H1 (cell line): ENCODE measurements around the gene EIF2A. TPM values are rescaled to one million over a fixed set of nuclear protein-coding genes. Genes with fewer than 3 reads are reported as not detected.

ENCODE experiments used
- CTCF ChIA-PET: fragments of 300-600 bp; sonication (Branson Sonifier 250); formaldehyde crosslinking; loops from one replicate; lab custom pipeline; 2021; ENCODE audit not compliant: partially characterized antibody; lab: Charles Lee
- POLR2A ChIA-PET: fragments of 300-600 bp; sonication (Branson Sonifier 250); formaldehyde crosslinking; loops from one replicate; lab custom pipeline; 2021; ENCODE audit warnings: inconsistent platforms; ENCODE audit not compliant: partially characterized antibody; lab: Charles Lee
- DNase-seq, 2 experiments: peaks; one replicate each; pipeline versions ENCODE4 v3.0.0 to v3.0.0-alpha.2; 2010 to 2022; ENCODE audit warnings: low spot score in 2 of 2, low read depth in 1 of 2, mixed read lengths in 1 of 2
- FAIRE-seq: peaks from 2 replicates; lab custom pipeline; 2011; peaks lifted over from hg19 to GRCh38; lab: Jason Lieb, UNC
- H2AFZ ChIP-seq: 2 replicates; pipeline ENCODE4 v1.8.1; 2012; ENCODE audit warnings: low read length, inconsistent platforms
- H2AK5ac ChIP-seq: 2 replicates; pipeline ENCODE4 v1.6.1; 2013; ENCODE audit warnings: low read depth, low read length
- H2BK120ac ChIP-seq: replicated peaks from 2 replicates; pipeline ENCODE3; 2013; ENCODE audit warnings: low read depth, low read length, inconsistent platforms
- H2BK12ac ChIP-seq: 2 replicates; pipeline ENCODE4 v1.6.1; 2013; ENCODE audit warnings: low read depth, low read length
- H2BK15ac ChIP-seq: 2 replicates; pipeline ENCODE4 v1.6.1; 2013; ENCODE audit warnings: low read length
- H2BK20ac ChIP-seq: 2 replicates; pipeline ENCODE4 v1.6.1; 2013; ENCODE audit warnings: low read length
- H2BK5ac ChIP-seq: 2 replicates; pipeline ENCODE4 v1.6.1; 2013; ENCODE audit warnings: low read depth, low read length
- H3K14ac ChIP-seq: 2 replicates; pipeline ENCODE4 v1.6.1; 2013; ENCODE audit warnings: inconsistent platforms; ENCODE audit not compliant: insufficient read length
- H3K18ac ChIP-seq: 2 replicates; pipeline ENCODE4 v1.6.1; 2013; ENCODE audit warnings: low read length; ENCODE audit errors: extremely low read depth
- H3K23ac ChIP-seq: 2 replicates; pipeline ENCODE4 v1.6.1; 2013; ENCODE audit warnings: inconsistent platforms; ENCODE audit not compliant: insufficient read length
- H3K23me2 ChIP-seq: 2 replicates; pipeline ENCODE4 v1.6.1; 2013; ENCODE audit warnings: low read depth, low read length
- H3K27ac ChIP-seq: 2 replicates; pipeline ENCODE4 v1.6.1; 2011; ENCODE audit warnings: low read depth, low read length, inconsistent platforms
- H3K27me3 ChIP-seq, 4 experiments: replicated peaks in 1 of 4; 1 replicate in 1 of 4; 2 replicates in 3 of 4; pipeline versions ENCODE4 v1.6.1 to v1.8.1; 2011 to 2013; ENCODE audit warnings: low read length in 3 of 4, mild to moderate bottlenecking in 3 of 4, inconsistent platforms in 2 of 4, mixed read lengths in 2 of 4, moderate library complexity in 1 of 4; ENCODE audit not compliant: control insufficient read depth in 3 of 4, insufficient read depth in 3 of 4; ENCODE audit errors: extremely low read depth in 1 of 4
- H3K36me3 ChIP-seq, 4 experiments: 2 replicates each; pipeline versions ENCODE4 v1.6.1 to v1.8.1; 2011 to 2013; ENCODE audit warnings: mild to moderate bottlenecking in 4 of 4, low read length in 3 of 4, moderate library complexity in 2 of 4, control low read depth in 1 of 4, inconsistent platforms in 1 of 4; ENCODE audit not compliant: insufficient read depth in 4 of 4, control insufficient read depth in 2 of 4
- H3K4ac ChIP-seq: replicated peaks from 2 replicates; pipeline ENCODE3; 2013; ENCODE audit warnings: low read length, low read depth, mixed read lengths, inconsistent platforms; ENCODE audit not compliant: insufficient read length
- H3K4me1 ChIP-seq, 4 experiments: replicated peaks in 1 of 4; 1 replicate in 1 of 4; 2 replicates in 3 of 4; pipeline versions ENCODE4 v1.6.1 to v1.8.1; 2011 to 2013; ENCODE audit warnings: low read length in 3 of 4, inconsistent platforms in 2 of 4, mixed read lengths in 1 of 4; ENCODE audit not compliant: insufficient read depth in 4 of 4, control insufficient read depth in 3 of 4
- H3K4me2 ChIP-seq, 2 experiments: 2 replicates each; pipeline versions ENCODE4 v1.6.1 to v1.8.1; 2011 to 2013; ENCODE audit warnings: low read depth in 2 of 2, low read length in 2 of 2, control low read depth in 1 of 2, inconsistent platforms in 1 of 2, mild to moderate bottlenecking in 1 of 2; ENCODE audit not compliant: insufficient read depth in 1 of 2
- H3K4me3 ChIP-seq, 4 experiments: fragments of 200-600, 300-600 bp in 1 of 4; sonication (generic), shearing (Covaris generic), sonication (Bioruptor Twin) in 1 of 4; 2 replicates each; pipeline versions ENCODE4 v1.5.1 to v1.8.1; 2011 to 2016; ENCODE audit warnings: low read length in 4 of 4, low read depth in 3 of 4, control low read depth in 2 of 4, inconsistent platforms in 2 of 4, mild to moderate bottlenecking in 2 of 4, mixed read lengths in 1 of 4, moderate library complexity in 1 of 4; ENCODE audit not compliant: insufficient read depth in 2 of 4; ENCODE audit errors: extremely low read depth in 1 of 4
- H3K56ac ChIP-seq: replicated peaks from 2 replicates; pipeline ENCODE3; 2013; ENCODE audit warnings: low read depth, mild to moderate bottlenecking, mixed read lengths, low read length, inconsistent platforms; ENCODE audit not compliant: insufficient read length
- H3K79me1 ChIP-seq: 2 replicates; pipeline ENCODE4 v1.6.1; 2013; ENCODE audit warnings: low read depth, low read length, control low read depth
- H3K79me2 ChIP-seq, 2 experiments: 2 replicates each; pipeline versions ENCODE4 v1.6.1 to v1.8.1; 2012 to 2013; ENCODE audit warnings: low read length in 2 of 2, mild to moderate bottlenecking in 2 of 2, inconsistent platforms in 1 of 2; ENCODE audit not compliant: insufficient read depth in 2 of 2, control insufficient read depth in 1 of 2
- H3K9ac ChIP-seq, 4 experiments: replicated peaks in 1 of 4; 1 replicate in 1 of 4; 2 replicates in 3 of 4; pipeline versions ENCODE4 v1.6.1 to v1.8.1; 2011 to 2013; ENCODE audit warnings: low read depth in 3 of 4, low read length in 3 of 4, control low read depth in 2 of 4, mild to moderate bottlenecking in 2 of 4, moderate library complexity in 2 of 4, inconsistent platforms in 1 of 4; ENCODE audit errors: extremely low read depth in 1 of 4
- H3K9me3 ChIP-seq, 2 experiments: 2 replicates each; pipeline versions ENCODE4 v1.6.1 to v1.8.1; 2012 to 2013; ENCODE audit warnings: mild to moderate bottlenecking in 2 of 2, moderate library complexity in 2 of 2, control low read depth in 1 of 2, inconsistent platforms in 1 of 2, low read depth in 1 of 2, low read length in 1 of 2, mixed read lengths in 1 of 2; ENCODE audit not compliant: insufficient read depth in 2 of 2
- H4K20me1 ChIP-seq, 2 experiments: replicated peaks in 1 of 2; 2 replicates each; pipeline versions ENCODE3 to v1.8.1; 2011 to 2013; ENCODE audit warnings: inconsistent platforms in 2 of 2, low read length in 2 of 2, mild to moderate bottlenecking in 1 of 2; ENCODE audit not compliant: insufficient read depth in 2 of 2, control insufficient read depth in 1 of 2
- H4K5ac ChIP-seq: 2 replicates; pipeline ENCODE4 v1.6.1; 2013; ENCODE audit warnings: low read length, low read depth, mixed read lengths, inconsistent platforms; ENCODE audit not compliant: insufficient read length
- H4K8ac ChIP-seq: 2 replicates; pipeline ENCODE4 v1.8.0; 2013; ENCODE audit warnings: mild to moderate bottlenecking, moderate library complexity, low read length, inconsistent platforms; ENCODE audit not compliant: insufficient read depth; ENCODE audit errors: extremely low read depth
- H4K91ac ChIP-seq: replicated peaks from 2 replicates; pipeline ENCODE3; 2013; ENCODE audit warnings: low read length, mixed read lengths, inconsistent platforms; ENCODE audit not compliant: insufficient read length
- CBX8 ChIP-seq: fragments of 300-800, 300-1000 bp; sonication (generic); IDR thresholded peaks from 2 replicates; pipeline ENCODE4 v1.7.1; 2016; ENCODE audit warnings: low read depth, low read length, borderline replicate concordance
- CTCF ChIP-seq, 3 experiments: IDR thresholded peaks; 1 replicate in 2 of 3; 2 replicates in 1 of 3; pipeline versions ENCODE4 v1.5.1 to v1.6.1; 2011; ENCODE audit warnings: low read length in 3 of 3, mild to moderate bottlenecking in 3 of 3, inconsistent platforms in 2 of 3, low read depth in 1 of 3, moderate library complexity in 1 of 3; ENCODE audit not compliant: insufficient read depth in 1 of 3; ENCODE audit errors: control extremely low read depth in 1 of 3
- KDM1A ChIP-seq: fragments of 200-600, 300-600 bp; sonication (generic); IDR thresholded peaks from 2 replicates; pipeline ENCODE4 v1.7.1; 2016; ENCODE audit warnings: mild to moderate bottlenecking, low read length, borderline replicate concordance
- KDM4A ChIP-seq: IDR thresholded peaks from one replicate; pipeline ENCODE4 v1.7.1; 2012; ENCODE audit warnings: low read depth, mild to moderate bottlenecking, moderate library complexity, low read length, inconsistent platforms; ENCODE audit not compliant: severe bottlenecking
- POLR2AphosphoS5 ChIP-seq: IDR thresholded peaks from 2 replicates; pipeline ENCODE4 v1.6.1; 2011; ENCODE audit warnings: low read depth, low read length
- POU5F1 ChIP-seq: IDR thresholded peaks from 2 replicates; pipeline ENCODE4 v1.6.1; 2011; ENCODE audit warnings: low read depth, mild to moderate bottlenecking, low read length, moderate library complexity
- SRF ChIP-seq: IDR thresholded peaks from 2 replicates; pipeline ENCODE4 v1.6.1; 2011; ENCODE audit warnings: mild to moderate bottlenecking, low read depth, low read length, moderate library complexity
- TEAD4 ChIP-seq: IDR thresholded peaks from 2 replicates; pipeline ENCODE4 v1.6.1; 2012; ENCODE audit warnings: low read depth, low read length, inconsistent platforms, mixed read lengths
- ZNF274 ChIP-seq: IDR thresholded peaks from 2 replicates; pipeline ENCODE4 v1.7.0; 2012; ENCODE audit warnings: low read length, borderline replicate concordance; ENCODE audit errors: extremely low read depth
- WGBS, 2 experiments: shearing (Covaris generic) in 1 of 2; methylation state at CpG; one replicate each; pipeline versions ENCODE4 v1.1.6 to v1.1.7; 2013 to 2015; ENCODE audit warnings: low lambda C conversion rate in 2 of 2, mixed read lengths in 2 of 2, inconsistent platforms in 1 of 2, low coverage in 1 of 2, missing lambda C conversion rate in 1 of 2; ENCODE audit not compliant: insufficient replicate concordance in 2 of 2, insufficient coverage in 1 of 2, insufficient read length in 1 of 2; ENCODE audit errors: extremely low coverage in 1 of 2, missing lambda C conversion rate in 1 of 2; 5-methylcytosine and 5-hydroxymethylcytosine counted together
- polyA plus RNA-seq, 7 experiments: library from polyadenylated mRNA; depleted of rRNA in 3 of 7; stranded (reverse) in 5 of 7; unstranded in 2 of 7; fragments of >200 nt in 5 of 7; fragments of 200-250 nt in 2 of 7; gene quantifications; 1 replicate in 5 of 7; 2 replicates in 1 of 7; 4 replicates in 1 of 7; pipeline versions ENCODE4 v1.2.1 to v1.2.3, GENCODE V29; 2011 to 2013; ENCODE audit warnings: missing spikeins in 2 of 7, mixed read lengths in 2 of 7
- total RNA-seq: library from RNA; stranded (reverse); fragmentation: NEBNext Ultra II Directional; extraction: Animal tissue kit (Norgen Biotek cat#: 25700); gene quantifications from 2 replicates; pipeline ENCODE4 v1.2.1, GENCODE V29; 2021

The EIF2A gene
- total and polyA plus RNA-seq, 2 of the 8 experiments (the other 6 are each of a cell fraction or from before 2014, with no cell fraction given), result 59.3 to 91.6 TPM

GRCh38 chr3:150623945-150624344 lies 77.4 kb downstream of the EIF2A start:
- FAIRE-seq (no peak), DNase-seq (no peak)
- no peak overlapping the region for H2BK20ac ChIP-seq
- H2BK5ac ChIP-seq, result no peak overlapping the region
- H3K27ac ChIP-seq, result no peak overlapping the region
- H2BK15ac ChIP-seq, result no peak overlapping the region
- H3K4ac ChIP-seq, result no peak overlapping the region
- H3K18ac ChIP-seq, result no peak overlapping the region
- H3K79me2 ChIP-seq, result peaks cover 0 to 41% of the 10 kb centered on the region in 2 experiments; a peak in 2 of 4 replicates
- H2AK5ac ChIP-seq, result no peak overlapping the region
- peaks cover 0 to 47% (median 14%) of the 10 kb centered on the region in 4 experiments; a peak in 6 of 8 replicates for H3K36me3 ChIP-seq
- H3K9me3 ChIP-seq, result no peaks in the 10 kb centered on the region
- no peak overlapping the region for H3K14ac ChIP-seq
- H2BK12ac ChIP-seq, result no peak overlapping the region
- no peak overlapping the region for H3K4me2 ChIP-seq
- H3K9ac ChIP-seq, result no peak overlapping the region
- no peak overlapping the region for H4K91ac ChIP-seq
- H2AFZ ChIP-seq, result no peak overlapping the region
- H2BK120ac ChIP-seq, result no peak overlapping the region
- H4K5ac ChIP-seq, result no peak overlapping the region
- WGBS, 2 experiments, result 92% methylated on average over 1 of the region's 1 CpG; no CpG with 5 or more reads in 1 of the 2 experiments
- POLR2A ChIA-PET, result no interaction called here
- TF ChIP-seq POLR2AphosphoS5, result no peak
- no peak for TF ChIP-seq KDM1A
- TF ChIP-seq CBX8, result no peak
- TF ChIP-seq ZNF274, result no peak
- no peak for TF ChIP-seq TEAD4
- no peak for TF ChIP-seq CTCF (IDR thresholded peaks at IDR 0.05; ENCODE audit: control extremely low read depth in 1 of 3, insufficient read depth in 1 of 3, low read depth in 1 of 3, low read length in 3 of 3)
- no peak for TF ChIP-seq SRF
- no peak for TF ChIP-seq POU5F1
- no peak for TF ChIP-seq KDM4A
- no peak overlapping the region for H3K23ac ChIP-seq
- no peaks in the 10 kb centered on the region for H3K23me2 ChIP-seq
- CTCF ChIA-PET, result no interaction called here
- no peaks in the 10 kb centered on the region for H3K79me1 ChIP-seq
- no peaks in the 10 kb centered on the region; a peak in 1 of 7 replicates for H3K4me1 ChIP-seq
- no peak overlapping the region for H3K56ac ChIP-seq
- H4K8ac ChIP-seq, result no peak overlapping the region
- H3K27me3 ChIP-seq, result no peaks in the 10 kb centered on the region
- H3K4me3 ChIP-seq, result no peak overlapping the region
- H4K20me1 ChIP-seq, result no peaks in the 10 kb centered on the region
